ENCODE results near the gene TMPRSS6. TPM values are rescaled to one million over a fixed set of nuclear protein-coding genes. Genes with fewer than 3 reads are reported as not detected.

The TMPRSS6 gene
- total and polyA plus RNA-seq, 2 experiments from 2014 or later: 0.05 TPM; not detected in 1

DNA sequence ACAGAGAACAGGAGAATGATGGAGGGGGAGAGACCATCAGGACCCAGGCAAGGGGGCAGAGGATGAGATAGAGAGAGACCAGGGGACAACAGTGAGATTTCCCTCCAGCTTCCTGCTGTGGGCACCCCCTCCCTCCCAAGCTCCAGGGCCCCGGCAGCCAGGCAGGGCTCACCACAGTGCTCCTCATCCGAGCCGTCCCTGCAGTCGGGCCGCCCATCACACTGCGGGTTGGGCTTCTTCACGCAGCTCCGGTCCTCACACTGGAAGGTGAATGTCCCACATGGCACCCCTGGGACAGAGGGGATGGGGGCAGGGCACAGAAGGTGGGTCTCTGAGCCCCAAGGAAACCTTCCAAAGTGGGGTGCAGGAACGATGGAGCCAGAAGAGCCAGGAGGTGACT, 38.8 kb downstream of the TMPRSS6 start:
- Histone ChIP-seq H3F3A (ENCODE audit: insufficient read depth) (no peaks in the 10 kb centered on the region), H3K36me3 (ENCODE audit: low read depth) (no peaks in the 10 kb centered on the region), H3K9ac (no peak overlapping the region), H3K4me3 (no peak overlapping the region), H4K20me1 (ENCODE audit: insufficient read depth) (no peaks in the 10 kb centered on the region), H3K4me1 (ENCODE audit: insufficient read depth) (no peaks in the 10 kb centered on the region), H3K27ac (no peak overlapping the region), H3K9me2 (ENCODE audit: insufficient read depth) (no peaks in the 10 kb centered on the region), H3K9me3 (ENCODE audit: low read depth) (no peaks in the 10 kb centered on the region), H3K79me2 (ENCODE audit: insufficient read depth) (no peaks in the 10 kb centered on the region), H2AFZ (no peak overlapping the region), H3K4me2 (ENCODE audit: unreplicated experiment) (no peak overlapping the region), H3K27me3 (replicated peaks; ENCODE audit: insufficient read depth) (peaks cover 27% of the 10 kb centered on the region)
- TF ChIP-seq EZH2 (IDR thresholded peaks at IDR 0.05; ENCODE audit: insufficient read depth, poor library complexity, severe bottlenecking): no peak
- TF ChIP-seq EZH2phosphoT487 (IDR thresholded peaks at IDR 0.05; ENCODE audit: insufficient read depth, low read depth): no peak
- no peak for DNase-seq
- WGBS, 2 experiments (ENCODE audit: low coverage in 1 of 2, low lambda C conversion rate in 2 of 2, missing lambda C conversion rate in 2 of 2): 47 to 49% methylated on average over 9 of the region's 9 CpGs
- in situ Hi-C loops (cut with MboI): no loop called here

DNA sequence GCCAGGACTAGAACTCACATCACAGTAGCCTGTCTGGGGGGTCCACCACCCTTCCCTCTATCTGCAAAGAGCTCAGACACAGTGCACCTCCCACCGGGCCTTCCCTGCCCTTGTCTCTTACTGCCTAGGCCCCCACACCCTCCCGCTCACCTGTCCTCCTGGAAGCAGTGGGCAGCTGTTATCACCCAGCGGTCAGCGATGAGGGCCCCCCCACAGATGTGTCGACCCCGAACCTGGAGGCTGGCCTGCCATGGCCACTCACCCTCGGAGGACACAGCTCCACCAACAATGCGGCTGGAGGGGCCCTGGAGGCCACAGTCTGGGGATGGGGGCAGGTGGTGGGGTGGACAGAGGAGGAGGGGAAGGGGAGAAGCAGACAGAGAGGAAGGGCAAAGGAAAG, 39.2 kb downstream of the TMPRSS6 start:
- in situ Hi-C loops (cut with MboI): no loop called here
- Histone ChIP-seq H3K4me2 (ENCODE audit: unreplicated experiment) (no peak overlapping the region), H2AFZ (no peak overlapping the region), H3K9me2 (ENCODE audit: insufficient read depth) (no peaks in the 10 kb centered on the region), H3K27me3 (replicated peaks; ENCODE audit: insufficient read depth) (peaks cover 23% of the 10 kb centered on the region), H3K4me1 (ENCODE audit: insufficient read depth) (no peaks in the 10 kb centered on the region), H3K9ac (no peak overlapping the region), H4K20me1 (ENCODE audit: insufficient read depth) (no peaks in the 10 kb centered on the region), H3K9me3 (ENCODE audit: low read depth) (no peaks in the 10 kb centered on the region), H3K36me3 (ENCODE audit: low read depth) (no peaks in the 10 kb centered on the region), H3K79me2 (ENCODE audit: insufficient read depth) (no peaks in the 10 kb centered on the region), H3K4me3 (no peak overlapping the region), H3F3A (ENCODE audit: insufficient read depth) (no peaks in the 10 kb centered on the region), H3K27ac (no peak overlapping the region)
- no peak for DNase-seq
- 59 to 70% methylated on average over 7 to 8 of the region's 8 CpGs for WGBS, 2 experiments (ENCODE audit: low coverage in 1 of 2, low lambda C conversion rate in 2 of 2, missing lambda C conversion rate in 2 of 2)
- no peak for TF ChIP-seq EZH2 (IDR thresholded peaks at IDR 0.05; ENCODE audit: insufficient read depth, poor library complexity, severe bottlenecking)

DNA sequence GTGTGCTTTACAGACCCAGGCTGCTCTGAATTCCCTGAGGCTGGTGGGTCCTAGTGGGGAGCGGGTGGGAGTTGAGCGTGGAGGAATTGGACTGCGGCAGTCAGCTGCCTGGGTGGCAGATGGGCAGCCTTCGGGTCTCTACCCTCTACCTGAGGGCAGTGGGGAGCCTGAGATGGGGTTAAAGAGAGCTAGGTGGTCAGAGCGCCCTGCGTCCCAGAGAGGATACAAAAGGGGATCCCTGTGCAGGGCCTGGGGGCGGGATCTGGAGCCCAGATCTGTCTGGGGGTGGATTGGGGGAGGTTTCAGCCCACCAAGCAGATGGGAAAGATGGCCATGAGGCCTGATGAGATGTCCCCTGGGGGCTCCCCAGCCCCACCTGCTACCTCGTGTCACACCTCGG, 39.8 kb downstream of the TMPRSS6 start:
- 49 to 53% methylated on average over 9 of the region's 9 CpGs for WGBS, 2 experiments (ENCODE audit: low coverage in 1 of 2, low lambda C conversion rate in 2 of 2, missing lambda C conversion rate in 2 of 2)
- Histone ChIP-seq H3K36me3 (ENCODE audit: low read depth) (no peaks in the 10 kb centered on the region), H3K9me2 (ENCODE audit: insufficient read depth) (no peaks in the 10 kb centered on the region), H3K9me3 (ENCODE audit: low read depth) (no peaks in the 10 kb centered on the region), H3K4me3 (no peak overlapping the region), H3K27ac (no peak overlapping the region), H3K4me2 (ENCODE audit: unreplicated experiment) (no peak overlapping the region), H3K9ac (no peak overlapping the region), H3F3A (ENCODE audit: insufficient read depth) (no peaks in the 10 kb centered on the region), H3K4me1 (ENCODE audit: insufficient read depth) (no peaks in the 10 kb centered on the region), H4K20me1 (ENCODE audit: insufficient read depth) (no peaks in the 10 kb centered on the region), H3K27me3 (replicated peaks; ENCODE audit: insufficient read depth) (peaks cover 22% of the 10 kb centered on the region), H2AFZ (no peak overlapping the region), H3K79me2 (ENCODE audit: insufficient read depth) (no peaks in the 10 kb centered on the region)
- no peak for TF ChIP-seq EZH2 (IDR thresholded peaks at IDR 0.05; ENCODE audit: insufficient read depth, poor library complexity, severe bottlenecking)
- TF ChIP-seq EZH2phosphoT487 (IDR thresholded peaks at IDR 0.05; ENCODE audit: insufficient read depth, low read depth): no peak
- in situ Hi-C loops (cut with MboI): no loop called here
- DNase-seq: no peak

DNA sequence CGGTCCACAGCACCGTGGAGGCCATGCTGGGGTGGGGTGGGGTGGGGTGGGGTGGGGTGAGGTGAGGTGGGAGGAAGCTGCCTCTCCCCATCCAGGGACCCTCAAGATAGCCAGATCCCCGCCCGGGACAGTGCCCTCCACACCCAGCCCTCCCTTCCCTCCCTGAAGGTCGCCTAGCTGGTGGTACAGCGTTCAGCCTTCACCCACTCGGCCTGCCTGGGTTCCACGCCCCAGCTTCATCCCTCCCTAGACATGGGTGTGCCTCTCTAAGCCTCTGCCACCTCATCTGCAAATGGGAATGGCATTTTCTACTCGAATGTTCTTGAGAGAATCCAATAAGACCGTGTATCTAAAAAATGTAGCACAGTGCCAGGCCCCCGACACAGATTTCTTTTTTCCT, 40.2 kb downstream of the TMPRSS6 start:
- Histone ChIP-seq H3K9me3 (ENCODE audit: low read depth) (no peaks in the 10 kb centered on the region), H3K4me2 (ENCODE audit: unreplicated experiment) (no peak overlapping the region), H3K9ac (no peak overlapping the region), H3K4me1 (ENCODE audit: insufficient read depth) (no peaks in the 10 kb centered on the region), H3K27ac (no peak overlapping the region), H3K79me2 (ENCODE audit: insufficient read depth) (no peaks in the 10 kb centered on the region), H4K20me1 (ENCODE audit: insufficient read depth) (no peaks in the 10 kb centered on the region), H3K9me2 (ENCODE audit: insufficient read depth) (no peaks in the 10 kb centered on the region), H3F3A (ENCODE audit: insufficient read depth) (no peaks in the 10 kb centered on the region), H3K36me3 (ENCODE audit: low read depth) (no peaks in the 10 kb centered on the region), H3K4me3 (no peak overlapping the region), H3K27me3 (replicated peaks; ENCODE audit: insufficient read depth) (peaks cover 22% of the 10 kb centered on the region), H2AFZ (no peak overlapping the region)
- WGBS, 2 experiments (ENCODE audit: low coverage in 1 of 2, low lambda C conversion rate in 2 of 2, missing lambda C conversion rate in 2 of 2): 22% methylated on average over 8 to 9 of the region's 11 CpGs
- in situ Hi-C loops (cut with MboI): no loop called here
- peak; percentile 26 for DNase-seq
- TF ChIP-seq EZH2phosphoT487 (IDR thresholded peaks at IDR 0.05; ENCODE audit: insufficient read depth, low read depth): no peak
- TF ChIP-seq EZH2 (IDR thresholded peaks at IDR 0.05; ENCODE audit: insufficient read depth, poor library complexity, severe bottlenecking): no peak

DNA sequence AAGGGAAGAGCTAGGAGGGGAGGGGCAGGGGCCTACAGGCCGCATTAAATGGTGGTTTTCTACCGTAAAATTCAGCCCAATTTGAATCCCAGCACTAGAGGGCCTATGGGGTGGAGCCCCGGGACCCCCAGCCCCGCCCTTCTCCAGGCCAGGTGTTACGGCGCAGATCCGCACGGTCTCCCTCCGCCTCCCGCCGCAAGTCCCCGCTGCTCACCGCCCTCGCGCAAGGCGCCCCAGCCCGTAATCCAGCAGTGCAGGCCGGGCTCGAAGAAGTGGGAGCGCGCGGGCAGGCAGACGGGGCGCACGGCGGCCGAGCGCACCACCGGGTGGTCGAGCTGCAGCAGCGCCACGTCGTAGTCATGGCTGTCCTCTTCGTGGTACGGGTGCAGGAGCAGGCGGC, 40.7 kb downstream of the TMPRSS6 start:
- Histone ChIP-seq H3K9me2 (ENCODE audit: insufficient read depth) (no peaks in the 10 kb centered on the region), H3K4me2 (ENCODE audit: unreplicated experiment) (no peak overlapping the region), H3K36me3 (ENCODE audit: low read depth) (no peaks in the 10 kb centered on the region), H3K4me3 (no peak overlapping the region), H3K27me3 (replicated peaks; ENCODE audit: insufficient read depth) (peaks cover 22% of the 10 kb centered on the region), H3K9ac (no peak overlapping the region), H3K27ac (no peak overlapping the region), H2AFZ (no peak overlapping the region), H3K4me1 (ENCODE audit: insufficient read depth) (no peaks in the 10 kb centered on the region), H4K20me1 (ENCODE audit: insufficient read depth) (no peaks in the 10 kb centered on the region), H3F3A (ENCODE audit: insufficient read depth) (no peaks in the 10 kb centered on the region), H3K79me2 (ENCODE audit: insufficient read depth) (no peaks in the 10 kb centered on the region), H3K9me3 (ENCODE audit: low read depth) (no peaks in the 10 kb centered on the region)
- TF ChIP-seq EZH2phosphoT487 (IDR thresholded peaks at IDR 0.05; ENCODE audit: insufficient read depth, low read depth): no peak
- no peak for TF ChIP-seq EZH2 (IDR thresholded peaks at IDR 0.05; ENCODE audit: insufficient read depth, poor library complexity, severe bottlenecking)
- DNase-seq: peak; percentile 24
- 2 to 4% methylated on average over 31 to 33 of the region's 36 CpGs for WGBS, 2 experiments (ENCODE audit: low coverage in 1 of 2, low lambda C conversion rate in 2 of 2, missing lambda C conversion rate in 2 of 2)
- in situ Hi-C loops (cut with MboI): no loop called here
